ENCODE data around the gene SCGB1D4. TPM values are rescaled to one million over a fixed set of nuclear protein-coding genes. Genes with fewer than 3 reads are reported as not detected.
"Not testable (repeated sequence)": the region's sequence is repeated elsewhere in the genome, so short reads cannot be mapped to it uniquely, and the experiment has no call there.

The SCGB1D4 gene
- total and polyA plus RNA-seq, 7 experiments from 2014 or later: not detected

GRCh38 chr11:62338218-62338617 is 39.3 kb upstream of the SCGB1D4 start:
- Mint-ChIP-seq H3K4me3 (peak overlapping the region; percentile 81 to 92 (median 88)), H3K9me3 (peaks cover 0 to 3% (median 0%) of the 10 kb centered on the region in 11 donors), H3K27ac (peak overlapping the region in 4 of 9 donors; percentile 14 to 70 (median 34)), H3K36me3 (peaks cover 0 to 3% (median under 1%) of the 10 kb centered on the region in 5 donors), H3K4me1 (peaks cover 13 to 29% (median 18%) of the 10 kb centered on the region in 7 donors), H3K27me3 (peaks cover 11 to 43% (median 16%) of the 10 kb centered on the region in 5 donors)
- Histone ChIP-seq H3K4me3 (ENCODE audit: low read length) (peak overlapping the region; percentile 70), H3K27me3 (ENCODE audit: control insufficient read depth in 2 of 2, insufficient read depth in 2 of 2, low read length in 2 of 2) (no peaks in the 10 kb centered on the region), H3K36me3 (ENCODE audit: control insufficient read depth in 2 of 3, insufficient read depth in 3 of 3, low read length in 3 of 3) (no peaks in the 10 kb centered on the region), H3K9me3 (ENCODE audit: control insufficient read depth in 2 of 3, low read length in 3 of 3) (no peaks in the 10 kb centered on the region), H3K4me1 (ENCODE audit: control insufficient read depth in 2 of 2, insufficient read depth in 2 of 2, low read length in 2 of 2) (no peaks in the 10 kb centered on the region), H3K27ac (ENCODE audit: low read depth, low read length) (no peak overlapping the region)
- ATAC-seq (no peak), DNase-seq (no peak)
- POLR2A ChIA-PET: no interaction called here
- CTCF ChIA-PET: interaction anchor here (0.7 to 1.4 kb wide), 6 partner anchors 27 to 216 kb away, joined by 3 to 7 read pairs (median 4); no protein-coding TSS in a partner anchor
- intact Hi-C loops (cut with micrococcal nuclease): no loop called here

- H3K36me3 ChIP-seq (ENCODE audit: control insufficient read depth in 2 of 3, insufficient read depth in 3 of 3, low read length in 3 of 3): no peaks in the 10 kb centered on the region
- H3K27ac ChIP-seq (ENCODE audit: low read depth, low read length): peak within 1 kb of the TSS; percentile 29
- ATAC-seq: peak; percentile 81
- H3K9me3 Mint-ChIP-seq: peaks cover 0 to 3% (median 0%) of the 10 kb centered on the region in 11 donors
- H3K4me1 ChIP-seq (ENCODE audit: control insufficient read depth in 2 of 2, insufficient read depth in 2 of 2, low read length in 2 of 2): no peaks in the 10 kb centered on the region
- peaks cover 11 to 47% (median 17%) of the 10 kb centered on the region in 5 donors for H3K27me3 Mint-ChIP-seq
- peak within 1 kb of the TSS; percentile 70 for H3K4me3 ChIP-seq (ENCODE audit: low read length)
- POLR2A ChIA-PET: no interaction called here
- peaks cover 0 to 3% (median 1%) of the 10 kb centered on the region in 5 donors for H3K36me3 Mint-ChIP-seq
- H3K9me3 ChIP-seq (ENCODE audit: control insufficient read depth in 2 of 3, low read length in 3 of 3): no peaks in the 10 kb centered on the region
- DNase-seq: peak; percentile 54 to 86 (median 68)
- intact Hi-C loops (cut with micrococcal nuclease): no loop called here
- no peaks in the 10 kb centered on the region for H3K27me3 ChIP-seq (ENCODE audit: control insufficient read depth in 2 of 2, insufficient read depth in 2 of 2, low read length in 2 of 2)
- peaks cover 13 to 29% (median 18%) of the 10 kb centered on the region in 7 donors for H3K4me1 Mint-ChIP-seq
- CTCF ChIA-PET: interaction anchor here (0.7 to 1.4 kb wide), 6 partner anchors 27 to 689 kb away, joined by 3 to 7 read pairs (median 4); no protein-coding TSS in a partner anchor
- peak within 1 kb of the TSS; percentile 81 to 92 (median 88) for H3K4me3 Mint-ChIP-seq
- peak within 1 kb of the TSS in 8 of 9 donors; percentile 43 to 78 (median 64) for H3K27ac Mint-ChIP-seq
Observed at GRCh38 chr11:62337303-62338181, 38.7 kb upstream of the SCGB1D4 start, which contains the start of gene ASRGL1. TSS of gene ASRGL1 (plus strand) at chr11:62337448. CDS start at chr11:62337978, 530 bp downstream.

GRCh38 chr11:62336949-62337302 is 38.1 kb upstream of the SCGB1D4 start:
- H3K36me3 Mint-ChIP-seq; H3K9me3 Mint-ChIP-seq; DNase-seq; ATAC-seq; H3K27ac ChIP-seq (ENCODE audit: low read depth, low read length); H3K4me1 ChIP-seq (ENCODE audit: control insufficient read depth in 2 of 2, insufficient read depth in 2 of 2, low read length in 2 of 2); POLR2A ChIA-PET; H3K9me3 ChIP-seq (ENCODE audit: control insufficient read depth in 2 of 3, low read length in 3 of 3); H3K36me3 ChIP-seq (ENCODE audit: control insufficient read depth in 2 of 3, insufficient read depth in 3 of 3, low read length in 3 of 3); intact Hi-C loops (cut with micrococcal nuclease); H3K27me3 ChIP-seq (ENCODE audit: control insufficient read depth in 2 of 2, insufficient read depth in 2 of 2, low read length in 2 of 2): not testable (repeated sequence)
- CTCF ChIA-PET: interaction anchor here (0.7 kb wide), 1 partner anchor 690 kb away, joined by 3 read pairs; no protein-coding TSS in a partner anchor
- Mint-ChIP-seq H3K4me1 (peaks cover 13 to 29% (median 18%) of the 10 kb centered on the region in 7 donors), H3K27me3 (peaks cover 11 to 52% (median 20%) of the 10 kb centered on the region in 5 donors), H3K27ac (peak overlapping the region in 6 of 9 donors; percentile 43 to 78 (median 64)), H3K4me3 (peak overlapping the region; percentile 81 to 92 (median 88))
- peak overlapping the region; percentile 70 for H3K4me3 ChIP-seq (ENCODE audit: low read length)

- no peaks in the 10 kb centered on the region for H3K27me3 ChIP-seq (ENCODE audit: control insufficient read depth in 2 of 2, insufficient read depth in 2 of 2, low read length in 2 of 2)
- H3K4me1 Mint-ChIP-seq: peaks cover 14 to 27% (median 18%) of the 10 kb centered on the region in 7 donors
- H3K36me3 ChIP-seq (ENCODE audit: control insufficient read depth in 2 of 3, insufficient read depth in 3 of 3, low read length in 3 of 3): no peaks in the 10 kb centered on the region
- H3K9me3 Mint-ChIP-seq: peaks cover 0 to 3% (median 0%) of the 10 kb centered on the region in 11 donors
- H3K4me1 ChIP-seq (ENCODE audit: control insufficient read depth in 2 of 2, insufficient read depth in 2 of 2, low read length in 2 of 2): no peaks in the 10 kb centered on the region
- no peak overlapping the region for H3K4me3 ChIP-seq (ENCODE audit: low read length)
- POLR2A ChIA-PET: no interaction called here
- H3K36me3 Mint-ChIP-seq: peaks cover 0 to 3% (median 1%) of the 10 kb centered on the region in 5 donors
- H3K9me3 ChIP-seq (ENCODE audit: control insufficient read depth in 2 of 3, low read length in 3 of 3): no peaks in the 10 kb centered on the region
- H3K27me3 Mint-ChIP-seq: peaks cover 19 to 61% (median 31%) of the 10 kb centered on the region in 5 donors
- intact Hi-C loops (cut with micrococcal nuclease): no loop called here
- H3K27ac Mint-ChIP-seq: no peak overlapping the region
- H3K4me3 Mint-ChIP-seq: no peak overlapping the region
- CTCF ChIA-PET: no interaction called here
- ATAC-seq (no peak), DNase-seq (no peak)
- H3K27ac ChIP-seq (ENCODE audit: low read depth, low read length): no peak overlapping the region
Observed at GRCh38 chr11:62333768-62334167, 34.9 kb upstream of the SCGB1D4 start.

GRCh38 chr11:62331264-62331663 is 32.4 kb upstream of the SCGB1D4 start:
- ATAC-seq; H3K27ac ChIP-seq (ENCODE audit: low read depth, low read length); CTCF ChIA-PET; H3K4me3 ChIP-seq (ENCODE audit: low read length); intact Hi-C loops (cut with micrococcal nuclease); DNase-seq; H3K36me3 Mint-ChIP-seq; H3K27ac Mint-ChIP-seq; H3K9me3 ChIP-seq (ENCODE audit: control insufficient read depth in 2 of 3, low read length in 3 of 3); H3K27me3 ChIP-seq (ENCODE audit: control insufficient read depth in 2 of 2, insufficient read depth in 2 of 2, low read length in 2 of 2); POLR2A ChIA-PET; H3K9me3 Mint-ChIP-seq; H3K4me3 Mint-ChIP-seq; H3K36me3 ChIP-seq (ENCODE audit: control insufficient read depth in 2 of 3, insufficient read depth in 3 of 3, low read length in 3 of 3); H3K4me1 ChIP-seq (ENCODE audit: control insufficient read depth in 2 of 2, insufficient read depth in 2 of 2, low read length in 2 of 2): not testable (repeated sequence)
- peaks cover 4 to 16% (median 4%) of the 10 kb centered on the region in 7 donors for H3K4me1 Mint-ChIP-seq
- peaks cover 12 to 50% (median 31%) of the 10 kb centered on the region in 5 donors for H3K27me3 Mint-ChIP-seq

- H3K27ac ChIP-seq (ENCODE audit: low read depth, low read length); ATAC-seq; H3K27ac Mint-ChIP-seq; POLR2A ChIA-PET; H3K27me3 ChIP-seq (ENCODE audit: control insufficient read depth in 2 of 2, insufficient read depth in 2 of 2, low read length in 2 of 2); H3K4me3 Mint-ChIP-seq; H3K4me1 Mint-ChIP-seq; H3K36me3 ChIP-seq (ENCODE audit: control insufficient read depth in 2 of 3, insufficient read depth in 3 of 3, low read length in 3 of 3); H3K9me3 ChIP-seq (ENCODE audit: control insufficient read depth in 2 of 3, low read length in 3 of 3); H3K4me3 ChIP-seq (ENCODE audit: low read length); H3K9me3 Mint-ChIP-seq; H3K4me1 ChIP-seq (ENCODE audit: control insufficient read depth in 2 of 2, insufficient read depth in 2 of 2, low read length in 2 of 2); H3K36me3 Mint-ChIP-seq; intact Hi-C loops (cut with micrococcal nuclease); DNase-seq: not testable (repeated sequence)
- H3K27me3 Mint-ChIP-seq: peaks cover 8 to 24% (median 16%) of the 10 kb centered on the region in 5 donors
- CTCF ChIA-PET: interaction anchor here (0.6 kb wide), 1 partner anchor 50 kb away, joined by 3 read pairs; no protein-coding TSS in a partner anchor
Observed at GRCh38 chr11:62327541-62327940, 28.7 kb upstream of the SCGB1D4 start.

All from naive thymus-derived CD4-positive, alpha-beta T cell (primary cell).